RPMI7951 (cell line): ENCODE data around the gene SFXN2. TPM values are rescaled to one million over a fixed set of nuclear protein-coding genes. Genes with fewer than 3 reads are reported as not detected.
"Not testable (repeated sequence)": the region's sequence is repeated elsewhere in the genome, so short reads cannot be mapped to it uniquely, and the experiment has no call there.

Experiments
- DNase-seq: peaks from one replicate; pipeline ENCODE4 v3.0.0-alpha.2; 2012; ENCODE audit warnings: low read depth
- total RNA-seq: library from RNA; depleted of rRNA; stranded (reverse); fragments of >200 nt; shearing (Covaris generic); gene quantifications from 2 replicates; pipeline ENCODE4 v1.2.3, GENCODE V29; 2014; rRNA removed

SFXN2 gene, protein sequence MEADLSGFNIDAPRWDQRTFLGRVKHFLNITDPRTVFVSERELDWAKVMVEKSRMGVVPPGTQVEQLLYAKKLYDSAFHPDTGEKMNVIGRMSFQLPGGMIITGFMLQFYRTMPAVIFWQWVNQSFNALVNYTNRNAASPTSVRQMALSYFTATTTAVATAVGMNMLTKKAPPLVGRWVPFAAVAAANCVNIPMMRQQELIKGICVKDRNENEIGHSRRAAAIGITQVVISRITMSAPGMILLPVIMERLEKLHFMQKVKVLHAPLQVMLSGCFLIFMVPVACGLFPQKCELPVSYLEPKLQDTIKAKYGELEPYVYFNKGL
- 1.4 and 1.8 TPM in 2 replicates for total RNA-seq

DNA sequence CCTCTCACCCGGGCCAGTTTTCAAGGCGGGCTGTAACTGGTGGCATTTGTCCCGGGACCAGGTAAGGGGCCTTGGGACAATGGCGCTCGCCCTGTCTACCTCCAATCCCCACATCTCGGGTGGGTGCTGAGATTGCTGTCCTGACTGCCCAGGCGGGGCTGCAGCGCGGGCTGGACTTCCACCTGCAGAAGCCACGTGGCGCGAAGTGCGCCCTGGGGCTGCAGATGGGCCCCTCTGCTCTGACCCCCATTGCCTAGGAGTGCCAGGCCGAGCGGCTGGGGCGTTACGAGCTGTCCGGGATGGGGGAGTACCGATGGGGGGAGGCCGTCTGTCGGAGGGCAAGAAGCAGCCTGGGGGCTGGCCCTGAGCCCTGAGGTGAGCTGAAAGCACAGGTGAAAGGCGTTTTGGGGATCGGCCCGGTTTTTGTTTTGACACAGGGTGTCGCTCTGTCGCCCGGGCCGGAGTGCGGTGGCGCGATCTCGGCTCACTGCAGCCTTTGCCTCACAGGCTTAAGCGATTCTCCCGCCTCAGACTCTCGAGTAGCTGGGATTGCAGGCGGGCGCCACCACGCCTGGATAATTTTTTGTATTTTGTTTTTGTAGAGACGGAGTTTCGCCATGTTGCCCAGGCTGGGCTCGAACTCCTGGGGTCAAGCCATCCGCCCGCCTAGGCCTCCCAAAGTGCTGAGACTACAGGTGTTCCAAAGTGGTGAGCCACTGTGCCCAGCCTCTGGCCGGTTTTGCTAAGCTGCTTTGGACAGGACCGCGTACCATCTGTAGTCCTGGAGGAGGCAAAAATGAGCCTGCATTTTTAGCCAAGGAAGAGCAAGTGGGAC lies at the start of gene SFXN2:
SFXN2 (plus strand) TSS at position 16 of the 835 bp plus-strand sequence. CDS start 12,001 bp downstream, outside the sequence.
- DNase-seq, result peak; percentile 3

DNA sequence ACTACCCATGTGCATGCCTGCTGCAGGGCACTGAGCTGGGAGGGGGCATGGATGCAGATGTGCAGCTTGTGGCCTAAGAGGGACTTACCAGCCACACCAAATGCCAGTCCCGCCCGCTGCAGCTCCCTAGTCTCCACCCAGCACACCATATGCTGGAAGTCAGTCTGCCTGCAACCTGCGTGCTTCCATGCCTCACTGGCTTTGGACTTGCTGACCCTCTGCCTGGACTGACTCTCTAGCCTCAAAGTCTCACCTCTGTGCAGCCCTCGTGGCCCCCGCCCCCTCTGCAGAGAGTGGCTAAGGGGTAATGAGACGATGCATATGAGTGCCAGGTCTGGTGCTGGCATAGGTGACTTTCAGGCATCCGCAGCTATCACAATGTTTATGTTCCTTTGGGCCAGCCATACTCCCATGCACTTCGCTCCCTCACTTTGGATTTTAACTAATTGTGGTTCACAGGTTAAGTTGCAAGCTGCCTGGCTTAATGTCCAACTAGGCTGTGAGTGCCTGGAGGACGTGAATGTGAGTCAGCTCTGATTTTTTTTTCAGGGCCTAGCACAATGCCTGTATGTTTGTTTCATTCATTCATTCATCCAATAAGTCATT lies 48.4 kb upstream of the SFXN2 start:
- peak; percentile 15 for DNase-seq

DNA sequence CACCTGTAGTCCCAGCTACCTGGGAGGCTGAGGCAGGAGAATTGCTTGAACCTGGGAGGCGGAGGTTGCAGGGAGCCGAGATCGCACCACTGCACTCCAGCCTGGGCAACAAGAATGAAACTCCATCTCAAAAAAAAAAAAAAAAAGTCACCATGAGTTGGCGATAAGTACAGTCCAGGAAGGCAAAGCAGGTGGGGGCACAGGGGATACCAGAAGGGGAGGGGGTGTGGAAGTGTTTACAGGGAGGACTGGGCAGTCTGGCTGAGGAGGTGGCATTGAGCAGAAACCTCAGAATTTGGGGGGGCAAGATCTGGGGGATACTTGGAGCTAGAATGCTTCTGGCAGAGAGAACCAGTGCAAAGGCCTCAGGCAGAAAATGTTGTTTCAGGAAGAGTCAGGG lies 47.0 kb upstream of the SFXN2 start:
- DNase-seq, result not testable (repeated sequence)

DNA sequence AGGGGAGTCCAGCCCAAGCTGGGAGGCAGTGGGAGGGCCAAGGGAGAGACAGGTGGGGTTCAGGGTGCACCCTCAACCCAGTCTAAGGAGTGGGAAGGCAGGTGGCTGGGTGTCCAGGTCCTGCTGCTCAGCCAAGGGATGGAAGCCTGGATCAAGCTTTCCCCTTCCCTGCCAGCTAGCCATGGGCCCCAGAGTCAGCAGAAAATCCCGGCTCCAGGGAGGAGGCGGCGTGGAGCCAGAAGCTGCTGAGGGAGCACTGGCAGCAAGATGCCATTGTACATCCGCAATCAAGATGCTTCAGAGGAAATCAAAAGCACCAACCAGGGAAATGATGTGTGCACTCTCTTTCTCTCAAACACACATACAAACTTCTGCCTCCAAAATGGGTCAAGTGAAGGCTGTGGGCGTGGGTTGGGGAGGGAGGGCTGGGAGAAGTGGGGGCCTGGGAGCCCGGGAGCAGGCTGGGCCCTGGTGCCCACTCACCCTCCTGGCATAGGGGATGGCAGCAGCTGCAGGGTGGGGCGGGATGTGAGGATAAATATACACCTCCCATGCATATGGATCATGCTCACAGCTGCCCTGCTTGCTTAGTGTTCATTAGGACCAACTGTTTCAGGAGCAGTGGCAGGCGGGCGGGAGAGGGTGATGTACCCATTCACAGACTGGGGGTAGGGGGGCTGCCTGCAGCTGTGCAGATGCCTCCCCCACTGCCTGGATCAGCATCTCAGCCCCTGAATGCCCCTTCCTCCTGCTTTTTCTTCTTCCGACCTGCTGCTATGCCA lies 45.9 kb upstream of the SFXN2 start:
- no peak for DNase-seq

DNA sequence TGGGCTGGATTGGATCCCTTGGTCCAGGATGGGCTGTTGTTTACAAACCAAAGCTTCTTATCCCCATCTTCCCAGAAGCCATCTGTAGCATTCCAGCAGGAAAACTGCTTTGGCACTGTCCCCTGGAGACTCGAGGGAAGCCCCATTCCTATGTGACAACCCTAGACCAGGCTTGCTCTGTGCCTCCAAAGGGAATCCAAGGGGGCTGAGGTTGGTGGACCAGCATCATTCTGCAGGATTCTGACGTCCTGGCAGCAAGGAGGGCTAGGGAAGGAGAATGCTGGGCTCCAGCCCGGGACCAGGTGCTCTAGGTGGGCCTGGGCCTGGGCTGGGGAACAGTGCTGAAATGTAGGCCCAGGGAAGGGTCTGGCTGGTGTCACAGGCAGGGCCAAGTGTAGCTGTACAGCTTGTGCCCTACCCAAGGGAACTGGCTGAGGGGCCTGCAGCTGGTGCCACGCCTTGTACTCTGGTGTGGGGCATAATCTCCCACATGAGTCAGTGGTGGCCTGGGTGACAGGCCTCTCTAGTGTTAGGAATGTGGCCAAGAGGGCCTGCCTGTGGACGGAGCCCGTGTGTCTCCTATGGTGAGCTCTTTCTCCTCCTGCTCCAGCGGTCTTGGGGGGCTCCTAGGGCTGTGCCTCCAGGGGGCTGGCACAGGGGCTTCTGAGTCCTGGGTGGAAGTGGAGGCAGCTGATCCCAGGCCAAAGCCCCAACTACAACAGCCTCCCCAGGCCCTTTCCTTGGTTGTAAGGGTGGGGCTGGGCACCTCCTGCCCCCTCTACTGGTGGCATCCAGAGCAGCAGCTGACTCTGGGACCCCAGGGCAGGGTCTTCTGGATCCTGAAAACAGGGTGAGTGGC lies 45.0 kb upstream of the SFXN2 start:
- peak; percentile 76 for DNase-seq

DNA sequence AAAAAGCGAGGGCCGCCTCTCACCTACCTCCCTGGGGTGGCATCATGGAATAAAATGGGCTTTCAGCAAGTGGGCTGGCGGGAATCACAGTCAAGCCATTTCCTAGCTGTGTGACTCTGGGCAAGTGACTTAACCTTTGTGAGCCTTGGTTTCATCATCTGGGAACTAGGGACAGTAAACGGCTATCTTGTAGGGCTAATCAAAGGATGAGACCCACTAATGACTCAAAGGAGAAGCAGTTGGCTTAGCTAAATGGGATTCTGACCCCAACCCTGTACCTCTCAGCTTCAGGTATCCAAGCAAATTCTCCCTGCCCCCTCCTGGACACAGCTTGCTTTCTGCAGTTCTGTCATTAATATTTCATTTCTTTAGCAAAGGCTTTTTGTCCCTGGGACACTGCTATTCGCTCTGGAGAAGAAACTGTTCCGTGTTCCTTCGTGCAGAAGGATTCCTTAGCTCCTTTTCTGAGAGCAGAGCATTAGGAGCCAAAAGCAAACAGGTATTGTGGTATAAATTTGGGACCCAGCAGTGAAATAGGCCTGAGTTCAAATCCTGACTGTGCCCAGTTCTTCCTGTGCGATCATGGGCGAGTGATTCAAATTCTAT lies 44.3 kb upstream of the SFXN2 start:
- DNase-seq, result no peak

DNA sequence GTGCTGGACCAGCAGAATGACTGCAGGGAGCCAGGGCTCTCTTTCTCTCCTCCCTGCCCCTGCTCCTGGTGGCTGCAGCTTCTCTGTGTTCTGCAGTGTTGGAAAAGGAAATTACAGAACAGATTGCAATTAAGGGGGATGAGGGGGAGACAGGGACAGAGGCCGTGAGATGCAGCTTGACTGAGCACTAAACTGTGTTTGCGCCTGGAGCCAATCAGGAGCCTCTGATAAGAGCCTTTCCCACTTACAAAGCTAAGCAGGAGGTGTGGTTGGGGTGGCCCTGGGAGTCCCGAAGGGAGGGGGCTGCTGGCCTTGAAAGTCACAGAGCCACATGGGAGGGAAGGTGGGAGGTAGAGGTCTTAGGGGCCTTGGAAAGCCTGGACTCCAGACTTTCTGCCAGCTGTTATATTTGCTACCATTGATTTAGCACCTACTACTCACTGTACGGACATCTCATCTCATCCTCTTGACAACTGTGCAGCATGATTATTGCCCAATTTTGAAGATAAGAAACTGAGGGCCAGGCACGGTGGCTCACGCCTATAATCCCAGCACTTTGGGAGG lies 43.5 kb upstream of the SFXN2 start:
- no peak for DNase-seq

DNA sequence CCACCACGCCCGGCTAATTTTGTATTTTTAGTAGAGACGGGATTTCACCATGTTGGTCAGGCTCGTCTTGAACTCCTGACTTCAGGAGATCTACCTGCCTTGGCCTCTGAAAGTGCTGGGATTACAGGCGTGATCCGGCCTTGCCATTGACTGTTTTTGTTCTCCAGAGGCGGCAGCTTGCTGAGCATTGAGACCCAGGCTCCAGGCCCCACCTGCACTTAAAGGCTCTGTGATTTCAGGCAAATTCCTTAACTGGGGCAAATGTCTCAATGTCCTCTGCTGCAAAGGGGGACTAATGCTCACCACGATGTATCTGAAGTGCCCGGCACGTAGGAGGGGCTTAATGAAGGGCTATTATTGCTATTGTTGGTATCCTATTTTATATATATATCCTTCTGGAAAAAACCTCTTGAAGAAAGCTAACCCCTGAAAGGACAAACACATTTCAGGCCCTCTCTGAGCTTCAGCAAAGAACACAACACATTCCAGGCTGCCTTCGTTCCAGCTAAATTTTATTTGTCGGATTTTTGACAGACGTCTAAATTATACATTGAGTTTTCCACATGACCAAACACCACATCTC lies 41.1 kb upstream of the SFXN2 start:
- DNase-seq, result no peak

DNA sequence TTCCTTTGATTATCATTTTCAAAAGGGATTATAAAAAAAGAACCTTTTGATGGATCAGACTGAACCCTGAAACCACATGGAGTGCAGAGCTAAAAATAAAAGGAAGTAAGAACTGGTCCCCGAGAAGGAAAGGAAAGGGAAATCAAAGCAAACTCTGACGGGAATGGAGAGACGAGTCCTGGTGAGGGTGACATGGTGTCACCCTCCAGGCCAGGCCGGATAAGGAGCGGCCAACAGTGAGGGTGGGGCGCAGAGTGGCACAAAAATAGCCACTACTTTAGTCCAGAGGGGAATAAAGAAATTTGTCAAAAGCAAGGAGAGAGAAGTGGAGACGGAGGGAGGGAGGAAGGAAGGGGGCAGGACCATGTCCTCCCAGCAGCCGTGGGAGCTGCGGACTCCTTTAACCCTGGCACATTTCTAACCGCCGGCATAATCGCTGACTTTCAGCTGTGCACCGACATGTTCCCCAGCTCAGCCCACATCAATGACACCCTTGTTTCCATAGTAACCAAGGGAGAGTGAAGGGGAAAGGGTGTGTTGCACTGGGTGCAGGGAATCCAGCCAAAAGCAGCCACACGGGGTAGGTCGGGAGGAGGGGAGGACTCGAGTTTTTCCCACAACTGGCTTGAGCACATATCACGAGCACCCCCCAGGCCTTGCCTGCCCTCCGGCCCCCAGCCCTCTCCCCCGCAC lies 40.5 kb upstream of the SFXN2 start:
- DNase-seq, result peak; percentile 84

DNA sequence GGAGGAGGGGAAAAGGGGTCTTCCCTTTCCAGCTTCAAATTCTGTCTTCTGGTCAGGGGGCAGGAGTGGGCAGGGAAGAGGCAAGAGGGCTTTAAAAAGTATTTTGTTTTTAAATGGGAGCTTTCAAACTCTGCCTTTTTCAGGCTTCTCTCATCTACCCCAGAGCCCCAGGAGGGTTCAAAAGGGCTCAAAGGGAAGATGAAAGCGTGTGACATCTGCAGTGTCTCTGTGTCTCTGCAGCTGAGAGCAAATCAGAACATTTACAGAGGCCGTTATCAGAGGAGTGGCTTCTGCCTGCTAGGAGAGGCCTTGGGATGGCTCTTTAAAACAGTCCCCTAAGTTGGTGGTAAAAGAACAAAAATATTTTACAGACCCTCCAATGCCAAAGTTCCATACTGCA lies 39.9 kb upstream of the SFXN2 start:
- DNase-seq, result no peak

DNA sequence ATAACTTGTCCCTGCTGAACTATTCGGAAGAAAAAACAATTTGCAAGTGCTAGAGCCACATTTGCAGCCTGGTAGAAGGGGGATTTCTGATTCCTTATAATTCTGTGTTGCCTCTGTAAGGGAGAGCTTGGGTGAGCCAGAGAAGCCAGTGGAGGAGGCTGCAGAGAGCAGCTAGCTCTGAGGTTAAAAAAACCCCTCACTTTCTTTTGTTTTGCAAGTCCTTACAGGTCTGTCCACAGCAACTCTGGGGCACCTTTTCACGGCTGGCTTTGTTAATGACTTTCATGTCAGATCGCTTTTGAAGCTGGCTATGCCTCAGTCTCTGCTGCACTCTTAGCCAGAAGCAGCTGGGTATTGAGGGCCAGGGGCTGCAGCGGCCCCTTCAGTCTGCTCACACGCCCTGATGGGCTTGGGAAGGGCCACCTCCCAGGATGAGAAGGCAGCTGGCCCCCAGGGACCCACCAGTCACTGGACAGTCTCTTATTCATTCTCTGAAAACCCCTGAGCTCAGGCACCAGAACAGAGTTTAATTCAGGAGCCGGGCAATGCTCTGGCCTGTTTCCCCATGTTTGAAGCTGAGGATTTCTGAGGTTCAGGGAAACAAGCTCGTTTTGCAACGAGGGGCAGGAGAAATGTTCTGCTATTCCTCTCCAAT lies 39.3 kb upstream of the SFXN2 start:
- no peak for DNase-seq

DNA sequence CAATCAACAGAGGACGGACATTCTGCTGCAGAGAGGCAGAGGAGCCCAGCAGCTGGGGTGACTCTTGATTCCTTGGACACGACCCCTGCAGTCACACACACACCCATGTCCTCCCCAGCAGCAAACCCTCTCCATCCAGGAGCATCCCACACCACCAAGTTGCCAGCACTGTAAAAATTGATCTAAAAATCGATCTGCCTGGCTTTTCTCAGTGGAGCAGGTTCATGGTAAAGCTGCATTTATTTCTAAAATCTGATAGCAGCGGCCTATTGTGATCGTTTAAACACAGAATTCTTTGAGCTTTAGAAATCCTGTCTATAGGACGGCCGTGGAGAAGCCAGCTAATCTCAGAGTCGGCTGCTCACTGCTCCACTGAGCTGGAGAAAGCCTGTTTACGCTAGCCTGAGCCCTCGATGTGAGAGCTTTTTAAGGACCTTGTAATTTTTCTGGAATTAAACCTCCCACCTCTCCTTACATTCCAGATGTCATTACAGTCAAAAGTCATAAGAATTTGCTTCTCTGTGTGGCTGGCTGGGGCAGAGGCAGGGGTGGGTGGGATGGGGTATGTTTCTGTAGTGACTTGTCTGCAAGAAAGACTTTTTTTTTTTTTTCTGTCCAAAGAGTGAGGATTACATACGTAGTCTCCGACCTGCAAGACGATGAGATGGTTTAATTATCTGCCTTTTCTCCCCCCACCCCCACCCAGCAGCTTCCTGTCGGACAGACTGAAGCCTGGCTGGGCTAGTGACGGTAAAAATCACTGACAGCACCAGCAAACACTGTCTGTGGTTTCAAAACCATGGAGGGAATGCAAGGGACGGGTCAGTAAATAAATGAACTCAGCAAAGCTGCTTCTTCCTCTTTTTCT lies 38.5 kb upstream of the SFXN2 start:
- peak; percentile 78 for DNase-seq

DNA sequence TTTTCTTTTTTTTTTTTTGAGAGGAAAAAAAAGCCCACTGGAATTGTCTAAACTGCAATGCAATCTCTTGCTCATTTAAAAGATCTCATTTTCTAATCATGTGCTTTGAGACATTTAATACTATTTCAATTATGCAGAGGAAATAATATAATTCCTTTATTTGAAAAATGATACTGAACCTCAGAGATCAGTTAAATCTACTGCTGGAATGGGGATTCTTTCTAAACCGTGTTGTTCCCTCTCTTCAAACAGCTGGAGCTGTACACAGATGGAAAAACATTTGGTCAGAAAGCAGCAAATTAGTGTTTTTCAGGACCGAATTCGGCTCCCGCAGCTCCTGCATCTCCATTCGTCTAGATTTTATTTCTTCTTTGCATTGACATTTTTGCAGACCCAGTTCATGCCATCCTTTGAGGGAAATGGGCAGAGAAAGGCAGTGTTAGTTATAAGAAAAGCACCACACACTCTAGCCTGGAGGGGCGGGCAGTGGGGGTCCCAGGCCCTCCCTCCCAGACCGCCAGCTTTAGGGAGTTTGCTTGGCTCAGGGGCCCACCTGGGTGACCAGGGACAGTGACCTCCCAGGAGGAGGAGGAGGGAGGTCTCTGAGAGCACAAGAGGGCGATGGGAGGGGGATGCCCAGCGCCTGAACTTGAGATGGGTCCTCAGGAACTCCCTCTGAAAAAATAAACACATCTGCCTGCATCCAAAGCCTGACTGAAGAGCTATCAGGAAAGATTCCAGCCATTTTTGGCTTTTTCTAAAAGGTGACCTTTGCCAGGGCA lies 37.7 kb upstream of the SFXN2 start:
- DNase-seq, result no peak

DNA sequence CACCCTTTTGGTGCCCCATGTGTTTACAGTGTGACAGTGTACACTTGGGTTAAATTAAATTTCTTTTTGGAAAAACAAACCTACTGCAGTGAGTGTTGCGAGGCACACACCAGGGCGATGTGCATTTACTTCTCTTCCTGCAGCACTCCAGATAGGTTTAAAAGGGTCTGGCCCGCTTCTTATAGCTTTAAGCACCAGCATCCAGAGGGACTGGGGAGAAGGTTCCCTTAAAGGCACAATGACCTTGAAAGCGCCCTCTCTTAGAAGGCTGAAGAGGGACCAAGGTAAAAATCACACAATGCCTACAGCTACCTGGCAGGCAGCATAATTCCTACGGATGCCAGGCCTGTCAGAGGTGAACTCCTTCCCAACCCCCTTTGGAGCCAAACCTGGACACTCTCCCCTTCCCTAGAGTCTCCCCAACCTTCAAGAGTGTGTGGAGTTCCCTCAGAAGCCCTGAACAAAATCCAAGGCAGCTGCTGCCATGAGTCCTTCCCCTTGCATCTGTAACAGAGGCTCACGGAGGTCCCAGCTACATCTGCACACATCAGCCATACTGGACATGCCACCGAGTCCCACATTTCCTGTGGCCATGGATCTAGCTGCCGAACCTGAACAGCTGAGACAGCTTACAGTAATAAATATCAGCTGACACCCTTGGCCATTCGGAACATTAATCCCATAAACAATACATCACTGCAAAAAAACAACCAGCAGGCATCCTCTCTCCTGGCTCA lies 36.9 kb upstream of the SFXN2 start:
- no peak for DNase-seq

DNA sequence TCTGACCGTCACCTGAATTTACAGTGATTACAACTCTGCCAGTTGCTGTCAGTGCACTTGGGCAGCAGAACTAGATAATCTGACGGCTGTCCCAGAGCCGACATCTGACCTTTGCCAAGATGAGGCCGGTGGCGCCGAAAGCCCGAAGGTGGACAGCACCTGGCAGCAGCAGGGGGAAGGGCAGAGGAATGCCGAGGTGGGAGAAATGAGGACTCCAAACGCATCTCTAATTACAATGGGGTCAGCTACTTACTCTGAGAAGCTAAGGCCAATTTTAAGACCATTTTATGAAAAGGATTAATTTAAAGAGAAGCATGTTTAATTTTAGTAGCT lies 36.4 kb upstream of the SFXN2 start:
- no peak for DNase-seq

DNA sequence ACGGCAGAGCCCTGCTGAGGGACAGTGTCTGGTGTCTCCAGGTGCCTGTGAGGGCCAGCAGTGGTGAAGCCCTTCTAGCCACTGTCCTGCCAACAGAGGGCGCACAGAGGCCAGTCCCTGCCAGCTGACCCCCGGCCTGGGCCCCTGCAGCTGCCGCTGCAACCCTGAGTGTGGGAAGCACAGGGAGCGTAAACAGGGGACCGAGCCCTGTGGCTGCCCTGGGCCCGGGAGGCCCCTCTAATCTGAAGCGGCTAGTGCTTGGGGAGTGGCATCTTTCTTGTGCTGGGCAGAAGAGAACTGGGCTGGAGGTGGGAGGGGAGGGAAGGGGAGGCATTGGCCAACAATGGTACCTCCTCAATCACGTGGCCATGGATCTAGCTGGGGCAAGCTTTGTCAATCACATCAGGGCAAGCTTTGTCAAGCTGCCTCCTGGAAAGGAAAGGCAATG lies 35.6 kb upstream of the SFXN2 start:
- DNase-seq, result peak; percentile 51
